K562 (cell line): Measurements from ENCODE around the gene SLAIN2.

Experiments
- TAF1 ChIP-seq: IDR thresholded peaks from 2 replicates; pipeline ENCODE4 v1.6.1; 2011; ENCODE audit warnings: mild to moderate bottlenecking, low read length, moderate library complexity; ENCODE audit not compliant: insufficient read depth, control insufficient read depth, severe bottlenecking; ENCODE audit errors: extremely low read depth
- TF ChIP-seq, protein P1 (sequence below): sonication (generic); formaldehyde crosslinking; IDR thresholded peaks from 2 replicates; pipeline ENCODE4 v1.9.0; 2022; ENCODE audit warnings: mild to moderate bottlenecking, missing genetic modification reagents

DNA sequence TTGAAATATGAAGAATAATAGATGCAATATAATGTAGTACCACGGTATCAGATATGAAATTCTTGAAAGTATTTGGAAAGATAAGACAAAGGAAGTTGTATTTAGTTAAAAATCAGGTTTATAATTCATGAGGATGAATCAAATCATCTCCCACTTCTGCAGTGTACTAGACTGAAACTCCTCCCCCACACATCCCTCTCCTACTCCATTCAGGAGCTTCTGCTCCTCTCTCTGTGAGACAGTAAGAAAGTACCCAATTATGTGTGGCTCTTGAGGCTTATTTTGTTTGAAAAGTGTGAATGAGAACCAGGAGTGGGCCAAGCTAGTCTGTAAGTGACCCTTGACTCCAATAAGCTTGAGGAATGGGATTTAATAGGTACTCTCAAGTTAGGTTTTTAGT lies 9.5 kb downstream of the SLAIN2 start:
- TF ChIP-seq TAF1 = no peak
- TF ChIP-seq, protein P1, sequence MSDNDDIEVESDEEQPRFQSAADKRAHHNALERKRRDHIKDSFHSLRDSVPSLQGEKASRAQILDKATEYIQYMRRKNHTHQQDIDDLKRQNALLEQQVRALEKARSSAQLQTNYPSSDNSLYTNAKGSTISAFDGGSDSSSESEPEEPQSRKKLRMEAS = no peak
